Aorta (tissue), 5 donors: Measurements from ENCODE around the gene N4BP2L2. TPM values are rescaled to one million over a fixed set of nuclear protein-coding genes. Genes with fewer than 3 reads are reported as not detected.
A peak's percentile ranks its signal among the peaks of the same experiment; 100 is the strongest.

Source experiments
- ATAC-seq: fragments of 200-7000 bp; cut with Tn5 transposase; one replicate; pipeline ENCODE4 v1.9.1; 2022; ENCODE audit warnings: moderate library complexity; ENCODE audit not compliant: low FRiP score
- DNase-seq, 2 donors: peaks; one replicate each; pipeline ENCODE4 v3.0.0-alpha.2; 2020
- H3K27ac ChIP-seq, 2 donors: one replicate each; pipeline ENCODE4 v1.5.1; 2013; ENCODE audit warnings: low read length in 2 of 2, mild to moderate bottlenecking in 2 of 2, moderate library complexity in 2 of 2, control low read depth in 1 of 2, inconsistent platforms in 1 of 2, low read depth in 1 of 2
- H3K27me3 ChIP-seq, 2 donors: one replicate each; pipeline ENCODE4 v1.6.1; 2013; ENCODE audit warnings: control low read depth in 1 of 2, low read length in 1 of 2, mild to moderate bottlenecking in 1 of 2, moderate library complexity in 1 of 2; ENCODE audit not compliant: insufficient read depth in 2 of 2, control insufficient read depth in 1 of 2
- H3K36me3 ChIP-seq, 2 donors: one replicate each; pipeline ENCODE4 v1.6.1; 2013; ENCODE audit warnings: control low read depth in 1 of 2, low read length in 1 of 2, mild to moderate bottlenecking in 1 of 2; ENCODE audit not compliant: insufficient read depth in 2 of 2, control insufficient read depth in 1 of 2
- H3K4me1 ChIP-seq, 2 donors: one replicate each; pipeline ENCODE4 v1.6.1; 2013; ENCODE audit warnings: low read length in 2 of 2, control low read depth in 1 of 2, mild to moderate bottlenecking in 1 of 2, moderate library complexity in 1 of 2; ENCODE audit not compliant: insufficient read depth in 2 of 2, control insufficient read depth in 1 of 2
- H3K4me3 ChIP-seq, 2 donors: one replicate each; pipeline ENCODE4 v1.5.1; 2013; ENCODE audit warnings: low read length in 2 of 2, control low read depth in 1 of 2, mild to moderate bottlenecking in 1 of 2
- H3K9me3 ChIP-seq: one replicate; pipeline ENCODE4 v1.6.1; 2013; ENCODE audit warnings: mild to moderate bottlenecking, low read length; ENCODE audit not compliant: control insufficient read depth
- WGBS, 2 donors: extraction: QIAGEN DNeasy Blood & Tissue Kit; methylation state at CpG; one replicate each; pipeline ENCODE4 v1.1.7; 2013; 5-methylcytosine and 5-hydroxymethylcytosine counted together
- intact Hi-C, 2 donors: fragments of 100-400 bp; cut with DNase I; formaldehyde crosslinking; loops; one replicate each; pipeline versions ENCODE4 v1.14.2 to v1.15.0; 2022
- long read RNA-seq, 2 donors: library from polyadenylated mRNA; unstranded; transcript quantifications; one replicate each; pipeline ENCODE4 v2.0.0, GENCODE V29; 2020 to 2021
- polyA plus RNA-seq, 2 donors: library from polyadenylated mRNA; stranded (reverse); fragments of 200-250 nt; gene quantifications; one replicate each; pipeline ENCODE4 v1.2.3, GENCODE V29; 2013
- total RNA-seq, 2 donors: library from RNA; stranded (reverse); fragmentation: NEBNext Ultra II Directional; extraction: Animal tissue kit (Norgen Biotek cat#: 25700); gene quantifications; one replicate each; pipeline ENCODE4 v1.2.1, GENCODE V29; 2021
- donor health status: healthy with polysubstance abuse.
- donor health status: Bipolar disorder and iron deficiency.
- donor health status: DM: no; HTN: no; CAD: no.
- donor health status: DM: no; HTN: no; CAD: no.
- donor health status: DM: yes; HTN: yes; CAD: no.

The N4BP2L2 gene
- total RNA-seq (100 to 1,000 TPM; 191 to 239 TPM), polyA plus RNA-seq (100 to 1,000 TPM in 1 of 2 donors, 10 to 100 TPM in 1; 45.5 to 115 TPM)
- long read RNA-seq, donor 1, full-length matches to known transcripts, result 34 of 197 reads
- long read RNA-seq, donor 1, partial matches to known transcripts, result 121 of 197 reads
- long read RNA-seq, donor 1, other reads (novel, unspliced or antisense), result 42 of 197 reads
- long read RNA-seq, donor 2, full-length matches to known transcripts, result 10 of 81 reads
- long read RNA-seq, donor 2, partial matches to known transcripts, result 39 of 81 reads
- long read RNA-seq, donor 2, other reads (novel, unspliced or antisense), result 32 of 81 reads

DNA sequence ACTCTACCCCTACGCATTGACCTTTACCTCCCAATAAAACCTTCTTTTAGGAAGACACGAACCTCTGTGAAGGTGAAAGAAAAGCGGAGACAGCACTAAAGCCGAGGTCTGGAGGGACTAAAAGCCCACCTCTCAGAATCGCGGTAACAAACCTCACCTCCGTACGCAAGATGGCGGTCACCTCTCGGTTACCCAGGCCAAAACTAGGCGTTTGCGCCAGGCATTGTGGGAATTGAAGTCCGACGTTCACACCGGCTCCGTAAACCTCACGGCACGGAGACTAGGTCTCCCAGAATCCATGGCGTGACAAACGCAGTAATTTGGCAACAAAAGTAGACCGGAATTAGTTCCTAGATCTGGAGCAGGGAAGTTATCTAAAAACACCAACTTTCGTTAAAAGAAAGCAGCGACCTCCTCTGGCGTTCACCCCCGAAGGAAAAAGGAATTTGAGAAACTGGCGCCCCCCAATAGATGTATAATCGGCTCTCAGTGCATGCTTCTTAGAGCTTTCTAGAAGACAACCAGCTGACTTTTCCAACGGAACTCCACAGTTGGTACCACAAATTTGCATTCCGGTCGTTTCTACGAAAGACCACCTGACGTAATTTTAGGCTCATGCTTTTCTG is at the start of gene N4BP2L2:
Gene N4BP2L2, minus strand, starts transcription at position 175 of the 626 bp plus-strand sequence. CDS start 1,768 bp downstream, outside the sequence.
- DNase-seq, result peak; percentile 96 to 97
- Histone ChIP-seq H3K27ac (peak within 1 kb of the TSS; percentile 70 to 95), H3K4me1 (peaks cover 2 to 4% of the 10 kb centered on the region in 2 donors), H3K9me3 (no peaks in the 10 kb centered on the region), H3K27me3 (no peaks in the 10 kb centered on the region), H3K4me3 (peak within 1 kb of the TSS; percentile 92), H3K36me3 (no peaks in the 10 kb centered on the region)
- ATAC-seq, result peak; percentile 99
- WGBS, 2 donors, result 0 to 1% methylated on average over 32 of the region's 32 CpGs
- intact Hi-C loops, result loop anchor here in 1 of 2 donors (5.0 kb wide), 1 partner anchor 221 kb away; the partner anchor contains the start of genes BRCA2 and ZAR1L

DNA sequence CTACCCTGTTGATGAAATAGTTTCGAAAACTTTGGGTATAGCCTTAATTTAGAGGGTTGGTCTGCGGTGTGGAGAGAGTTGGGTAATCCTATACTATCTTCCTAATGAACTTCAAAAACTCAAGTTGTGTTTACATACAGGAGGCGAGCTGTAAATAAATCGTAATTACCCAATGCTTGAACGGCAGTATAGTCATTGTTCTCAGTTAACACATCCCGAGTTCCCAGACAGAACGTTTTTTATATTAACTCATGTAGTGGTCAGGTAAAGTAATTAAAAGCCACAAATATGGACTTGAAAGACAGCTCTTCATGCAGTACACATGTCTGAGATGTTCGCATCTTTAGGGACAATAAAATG is 49.2 kb upstream of the N4BP2L2 start:
- peak overlapping the region; percentile 94 to 95 for H3K4me3 ChIP-seq
- H3K9me3 ChIP-seq, result no peaks in the 10 kb centered on the region
- whole genome bisulfite sequencing, 2 donors, result 0 to 1% methylated on average over 8 of the region's 8 CpGs
- H3K36me3 ChIP-seq, result no peaks in the 10 kb centered on the region
- intact Hi-C loops, result loop anchor here (2.0 to 10.0 kb wide), 4 partner anchors 50 to 957 kb away; no protein-coding TSS in a partner anchor
- no peaks in the 10 kb centered on the region for H3K27me3 ChIP-seq
- DNase-seq (no peak), ATAC-seq (no peak)
- peaks cover 0 to 2% of the 10 kb centered on the region in 2 donors for H3K4me1 ChIP-seq
- H3K27ac ChIP-seq, result peak overlapping the region; percentile 49 to 68

DNA sequence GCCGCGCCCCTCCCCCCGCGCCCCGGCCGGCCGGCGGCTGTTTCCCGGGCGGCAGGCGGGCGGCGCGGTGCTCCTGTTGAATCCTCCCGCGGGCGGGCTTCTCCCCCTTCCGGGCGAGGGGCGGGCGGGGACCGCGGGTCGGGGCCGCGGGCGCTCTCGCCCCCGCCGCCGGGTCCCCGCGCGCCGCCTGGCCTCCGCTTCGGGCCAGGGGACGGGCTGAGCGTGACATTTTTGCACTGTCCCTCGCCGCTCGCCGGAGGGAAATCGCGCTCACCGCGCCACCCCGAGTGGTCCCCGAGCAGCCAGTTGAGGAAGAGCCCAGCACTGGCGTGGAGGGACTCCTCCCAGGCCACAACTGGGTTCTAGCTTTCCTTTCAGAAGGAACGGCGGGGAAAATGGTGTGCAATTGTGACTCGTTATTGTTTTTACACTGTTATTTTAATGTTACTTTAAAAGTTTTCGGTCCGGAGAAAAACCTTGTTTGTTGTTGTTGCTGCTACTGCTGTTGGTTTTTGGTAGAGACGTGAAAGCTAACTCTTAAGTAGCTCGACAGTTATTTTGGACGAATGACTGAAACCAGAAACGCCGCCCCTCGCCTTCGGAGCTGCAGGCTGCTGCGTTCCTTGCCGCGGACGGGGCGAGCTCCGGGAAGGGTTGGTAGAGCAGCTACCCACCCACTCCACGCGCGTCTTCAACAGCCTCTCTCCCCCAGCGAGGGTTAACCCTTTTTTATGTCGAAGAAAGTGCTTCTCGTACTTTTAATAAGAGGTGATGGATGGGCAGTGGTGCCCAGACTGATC is 48.6 kb upstream of the N4BP2L2 start:
- no peaks in the 10 kb centered on the region for H3K36me3 ChIP-seq
- DNase-seq (peak; percentile 78 to 92), ATAC-seq (peak; percentile 67)
- H3K9me3 ChIP-seq, result no peaks in the 10 kb centered on the region
- peak overlapping the region; percentile 49 to 80 for H3K27ac ChIP-seq
- no peaks in the 10 kb centered on the region for H3K27me3 ChIP-seq
- peaks cover 0 to 2% of the 10 kb centered on the region in 2 donors for H3K4me1 ChIP-seq
- H3K4me3 ChIP-seq, result peak overlapping the region; percentile 94 to 95
- WGBS, 2 donors, result 1% methylated on average over 46 to 74 of the region's 74 CpGs
- intact Hi-C loops, result loop anchor here (2.0 to 10.0 kb wide), 4 partner anchors 50 to 958 kb away; no protein-coding TSS in a partner anchor

DNA sequence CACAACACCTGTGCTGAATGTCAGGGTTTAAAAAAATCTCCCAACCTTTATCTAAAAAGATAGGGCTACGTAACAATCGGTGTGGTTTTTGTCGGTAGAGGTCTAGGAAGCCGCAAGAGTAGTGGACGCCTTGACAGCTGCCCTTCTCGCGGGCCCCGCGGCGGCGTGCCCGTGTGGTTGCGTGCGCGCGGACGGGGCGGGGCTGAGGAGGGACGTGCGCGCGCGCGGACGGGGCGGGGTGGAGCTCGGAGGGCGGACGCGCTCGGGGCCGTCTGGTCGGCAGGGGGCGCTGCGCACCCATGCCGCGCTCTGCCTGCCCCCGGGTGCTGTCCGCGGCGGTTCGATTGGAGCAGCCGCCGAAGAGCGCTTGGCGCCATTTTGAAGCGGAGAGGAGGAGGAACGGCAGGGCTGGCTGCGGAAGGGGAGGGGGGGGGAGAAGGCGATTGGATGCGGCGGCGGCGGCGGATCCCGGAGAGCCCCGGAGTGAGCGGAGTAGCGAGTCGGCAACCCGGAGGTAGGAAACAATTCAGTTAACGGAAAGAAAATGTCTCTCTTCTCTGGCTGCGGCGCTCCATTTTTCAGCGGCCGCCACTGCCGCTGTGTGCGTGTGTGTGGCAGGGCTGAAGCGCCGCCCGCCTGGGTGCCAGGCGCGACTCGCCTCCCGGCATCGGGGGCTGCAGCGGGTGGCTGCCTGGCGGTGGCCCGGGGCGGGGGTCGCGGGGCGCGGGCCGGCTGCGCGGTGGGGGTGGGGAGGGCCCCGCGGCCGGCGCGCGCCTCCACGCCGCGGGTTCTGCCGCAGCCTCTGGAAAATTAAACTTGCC is 47.7 kb upstream of the N4BP2L2 start, which contains the start of gene PDS5B:
Gene PDS5B, plus strand, starts transcription at position 373 of the 821 bp plus-strand sequence. CDS start 62,321 bp downstream, outside the sequence.
- Histone ChIP-seq H3K27ac (peak within 1 kb of the TSS; percentile 80 to 84), H3K4me3 (peak within 1 kb of the TSS; percentile 94 to 95), H3K36me3 (no peaks in the 10 kb centered on the region), H3K4me1 (peaks cover 0 to 2% of the 10 kb centered on the region in 2 donors), H3K9me3 (no peaks in the 10 kb centered on the region), H3K27me3 (no peaks in the 10 kb centered on the region)
- ATAC-seq, result peak; percentile 99
- DNase-seq, result peak; percentile 96 to 97
- intact Hi-C loops, result loop anchor here (1.0 to 10.0 kb wide), 5 partner anchors 51 to 959 kb away; no protein-coding TSS in a partner anchor
- 0% methylated on average over 56 to 97 of the region's 97 CpGs for WGBS, 2 donors

DNA sequence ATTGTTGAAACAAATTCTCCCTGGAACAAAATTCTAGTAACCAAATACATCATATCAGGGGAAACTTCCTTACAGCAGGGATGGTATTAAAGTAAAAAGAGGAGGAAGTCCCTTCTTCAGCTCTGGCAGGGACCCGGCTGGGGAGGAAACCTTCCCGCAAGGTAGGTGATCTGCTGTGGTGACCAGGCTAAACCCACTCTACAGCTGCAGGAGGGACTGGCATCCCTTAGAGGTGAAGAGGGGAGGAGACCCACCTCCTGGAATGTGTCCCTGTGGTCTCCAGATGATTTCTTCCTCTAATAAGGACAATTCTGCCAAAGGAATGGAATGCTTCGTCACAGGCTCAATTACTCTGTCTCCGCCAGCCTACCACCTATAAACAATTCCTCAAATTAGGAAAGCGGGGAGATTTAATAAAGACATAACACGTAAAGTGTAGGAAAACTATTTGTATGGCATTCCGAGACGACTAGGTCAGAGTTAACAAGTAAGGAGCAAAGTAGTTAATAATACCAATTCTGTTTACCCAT is 47.0 kb upstream of the N4BP2L2 start:
- no peak for ATAC-seq

DNA sequence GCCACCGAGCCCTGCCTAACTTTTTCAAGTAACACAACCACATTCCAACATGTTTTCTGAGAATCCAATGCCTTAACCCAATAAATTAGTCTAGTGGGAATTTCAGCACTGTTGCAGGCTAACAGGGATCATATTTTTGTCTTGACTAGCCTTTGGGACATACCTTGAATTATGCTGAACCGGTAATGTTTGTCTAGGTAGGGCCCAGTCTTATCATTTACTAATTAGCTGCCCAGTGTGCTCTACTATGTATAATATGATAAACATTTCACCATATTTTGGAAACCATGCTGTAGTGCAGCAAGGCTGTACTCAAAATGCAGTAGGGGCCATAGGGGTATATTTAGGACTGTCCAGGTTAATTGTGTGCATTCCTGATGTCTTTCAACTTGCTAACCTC is 44.4 kb upstream of the N4BP2L2 start:
- H3K4me3 ChIP-seq, result no peak overlapping the region
- DNase-seq (no peak), ATAC-seq (no peak)
- H3K36me3 ChIP-seq, result no peaks in the 10 kb centered on the region
- H3K9me3 ChIP-seq, result no peaks in the 10 kb centered on the region
- no peak overlapping the region for H3K27ac ChIP-seq
- H3K4me1 ChIP-seq, result peaks cover 0 to 2% of the 10 kb centered on the region in 2 donors
- no peaks in the 10 kb centered on the region for H3K27me3 ChIP-seq
- intact Hi-C loops, result loop anchor here in 1 of 2 donors (10.0 kb wide), 1 partner anchor 962 kb away; no protein-coding TSS in a partner anchor
- 79 to 88% methylated on average over 2 of the region's 2 CpGs for WGBS, 2 donors

More for the DNA sequence above, 47.0 kb upstream of the N4BP2L2 start:
- intact Hi-C loops, result loop anchor here (1.0 to 10.0 kb wide), 5 partner anchors 52 to 959 kb away; no protein-coding TSS in a partner anchor
- Histone ChIP-seq H3K27ac (no peak overlapping the region), H3K27me3 (no peaks in the 10 kb centered on the region), H3K4me3 (peak overlapping the region; percentile 32 to 86), H3K4me1 (peaks cover 0 to 2% of the 10 kb centered on the region in 2 donors), H3K9me3 (no peaks in the 10 kb centered on the region), H3K36me3 (no peaks in the 10 kb centered on the region)
- DNase-seq, result no peak
- WGBS, 2 donors, result 14 to 16% methylated on average over 8 of the region's 8 CpGs

DNA sequence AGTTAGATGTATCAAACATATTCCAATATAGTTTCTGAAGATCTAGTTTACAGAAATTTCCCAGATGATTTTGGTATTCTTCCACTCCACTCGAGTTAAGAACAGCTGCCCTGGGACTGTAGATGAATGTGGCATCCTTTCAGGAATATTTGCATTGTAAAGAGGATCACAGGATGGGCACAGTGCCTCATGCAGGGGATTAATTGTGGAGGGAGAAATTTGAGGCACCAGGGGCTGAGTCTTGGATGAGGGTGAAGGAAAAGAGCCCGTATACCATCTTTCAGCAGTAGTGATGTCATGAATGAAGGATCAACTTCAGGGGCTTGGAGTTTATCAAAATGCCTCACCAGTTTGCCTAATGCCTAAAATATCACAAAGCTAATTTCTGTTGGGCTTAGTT is 43.7 kb upstream of the N4BP2L2 start:
- no peaks in the 10 kb centered on the region for H3K9me3 ChIP-seq
- H3K4me1 ChIP-seq, result peaks cover 0 to 2% of the 10 kb centered on the region in 2 donors
- intact Hi-C loops, result loop anchor here in 1 of 2 donors (10.0 kb wide), 1 partner anchor 963 kb away; no protein-coding TSS in a partner anchor
- 59 to 65% methylated on average over 2 of the region's 2 CpGs for WGBS, 2 donors
- ATAC-seq, result no peak
- no peak overlapping the region for H3K27ac ChIP-seq
- no peak overlapping the region for H3K4me3 ChIP-seq
- H3K27me3 ChIP-seq, result no peaks in the 10 kb centered on the region
- DNase-seq, result no peak
- H3K36me3 ChIP-seq, result no peaks in the 10 kb centered on the region
